Activated CD4-positive, alpha-beta memory T cell treated with anti-CD3 and anti-CD28 coated beads, Interleukin-2, amount 10 ng/mL, durations not matched to agents 7 days and 5 days (primary cell): ENCODE data around the gene SYT4. TPM values are rescaled to one million over a fixed set of nuclear protein-coding genes. Genes with fewer than 3 reads are reported as not detected.

Experiments
- CTCF ChIA-PET: fragments of 350-600 bp; sonication (Branson Sonifier 250); formaldehyde crosslinking; loops from one replicate; lab custom pipeline; 2021; ENCODE audit warnings: antibody characterized with exemption, inconsistent platforms; lab: Charles Lee
- POLR2A ChIA-PET: fragments of 350-600 bp; sonication (Branson Sonifier 250); formaldehyde crosslinking; loops from one replicate; lab custom pipeline; 2021; ENCODE audit warnings: antibody characterized with exemption; lab: Charles Lee
- DNase-seq: peaks from one replicate; pipeline ENCODE4 v3.0.0-alpha.2; 2020
- H3K27ac Mint-ChIP-seq: one replicate; pipeline ENCODE4 v1.8.0; 2021; ENCODE audit warnings: mild to moderate bottlenecking, mixed read lengths
- H3K27me3 Mint-ChIP-seq: one replicate; pipeline ENCODE4 v1.8.0; 2021; ENCODE audit warnings: mixed read lengths
- H3K36me3 Mint-ChIP-seq: one replicate; pipeline ENCODE4 v1.8.0; 2021; ENCODE audit warnings: low read depth, mixed read lengths
- H3K4me1 Mint-ChIP-seq: one replicate; pipeline ENCODE4 v1.8.0; 2021; ENCODE audit warnings: mixed read lengths
- H3K4me3 Mint-ChIP-seq: one replicate; pipeline ENCODE4 v1.8.0; 2021; ENCODE audit warnings: mild to moderate bottlenecking, mixed read lengths
- H3K9me3 Mint-ChIP-seq: one replicate; pipeline ENCODE4 v1.8.0; 2021; ENCODE audit warnings: mixed read lengths
- total RNA-seq, 2 experiments: library from RNA; stranded (reverse); gene quantifications; one replicate each; pipeline ENCODE4 v1.2.3, GENCODE V29; 2021

Gene SYT4
- total RNA-seq, 2 experiments from 2014 or later = 0.20 TPM; not detected in 1

DNA sequence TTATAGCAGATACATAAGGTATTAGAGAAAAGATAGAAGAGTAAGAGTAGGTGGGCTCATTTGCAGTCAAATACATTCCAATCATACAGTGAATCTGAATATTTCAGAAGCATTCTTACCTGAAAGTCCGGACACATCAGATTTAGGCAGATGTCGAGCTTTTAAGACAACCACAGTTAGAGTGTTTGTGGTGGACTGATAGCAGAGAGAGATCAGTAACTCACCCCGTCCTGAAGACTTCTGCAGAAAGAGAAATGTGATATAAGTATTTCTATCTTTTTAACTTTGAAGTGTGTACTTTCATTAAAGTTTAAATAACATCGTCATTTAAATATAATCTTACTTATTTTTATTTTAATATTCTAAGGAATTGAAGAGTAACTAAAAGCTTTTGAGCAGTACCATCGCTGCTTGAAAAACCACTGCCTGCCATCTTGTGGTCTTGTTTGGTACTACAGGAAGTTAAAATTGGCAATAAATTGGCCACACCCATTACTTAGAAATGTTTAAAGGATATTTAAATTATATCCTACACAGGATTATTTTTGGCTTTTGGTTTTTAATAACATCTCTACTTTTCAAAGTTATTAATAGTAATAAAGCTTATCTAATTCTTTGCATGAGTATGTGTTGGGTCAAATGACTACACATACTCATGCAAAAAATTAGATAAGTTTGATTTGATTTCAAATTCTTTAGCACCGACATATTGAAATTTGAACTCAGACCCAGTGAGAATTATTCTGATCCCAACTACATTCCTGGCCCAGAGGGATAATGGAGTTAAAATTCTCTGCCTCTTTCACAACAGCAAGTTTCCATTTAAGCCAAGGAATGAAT lies 5.5 kb downstream of the SYT4 start:
- CTCF ChIA-PET = interaction anchor here (0.7 to 3.6 kb wide), 13 partner anchors 9 to 1362 kb away, joined by 3 to 40 read pairs (median 4); no protein-coding TSS in a partner anchor
- POLR2A ChIA-PET = no interaction called here
- H3K4me1 Mint-ChIP-seq = no peaks in the 10 kb centered on the region
- no peaks in the 10 kb centered on the region for H3K27me3 Mint-ChIP-seq
- no peak overlapping the region for H3K4me3 Mint-ChIP-seq
- no peaks in the 10 kb centered on the region for H3K36me3 Mint-ChIP-seq
- no peaks in the 10 kb centered on the region for H3K9me3 Mint-ChIP-seq
- no peak overlapping the region for H3K27ac Mint-ChIP-seq
- DNase-seq = no peak

DNA sequence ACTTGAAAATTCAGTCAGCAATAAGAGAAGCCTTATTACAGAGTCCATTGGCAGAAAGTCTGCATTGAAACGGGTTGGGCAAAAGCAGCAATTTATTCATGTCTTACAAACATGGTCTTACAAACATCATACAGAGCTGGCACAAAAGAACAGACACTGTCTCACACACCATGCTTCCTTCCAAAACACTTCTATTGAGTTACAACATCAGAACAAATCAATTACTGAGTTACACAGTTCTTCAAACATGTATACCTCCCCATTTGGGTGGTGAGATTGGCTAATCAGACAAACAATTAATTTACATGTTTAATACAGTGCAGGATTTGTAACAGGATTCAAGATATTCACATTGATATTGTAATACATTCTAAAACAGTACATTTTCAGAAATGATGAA lies 9.5 kb downstream of the SYT4 start:
- no peaks in the 10 kb centered on the region for H3K27me3 Mint-ChIP-seq
- POLR2A ChIA-PET = no interaction called here
- no peaks in the 10 kb centered on the region for H3K36me3 Mint-ChIP-seq
- H3K4me3 Mint-ChIP-seq = no peak overlapping the region
- no peaks in the 10 kb centered on the region for H3K9me3 Mint-ChIP-seq
- DNase-seq = no peak
- CTCF ChIA-PET = no interaction called here
- no peaks in the 10 kb centered on the region for H3K4me1 Mint-ChIP-seq
- no peak overlapping the region for H3K27ac Mint-ChIP-seq

DNA sequence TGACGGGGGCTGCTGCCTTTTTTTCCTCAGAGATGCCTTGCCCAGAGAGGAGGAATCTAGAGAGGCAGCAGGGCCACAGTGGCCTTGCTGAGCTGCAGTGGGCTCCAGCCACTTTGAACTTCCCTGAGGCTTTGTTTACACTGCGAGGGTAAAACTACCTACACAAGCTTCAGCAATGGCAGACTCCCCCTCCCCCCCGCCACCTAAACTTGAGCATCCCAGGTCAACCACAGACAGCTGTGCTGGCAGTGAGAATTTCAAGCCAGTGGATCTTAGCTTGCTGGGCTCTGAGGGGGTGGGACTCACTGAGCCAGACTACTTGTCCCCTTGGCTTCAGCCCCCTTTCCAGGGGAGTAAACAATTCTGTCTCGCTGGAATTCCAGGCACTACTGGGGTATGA lies 11.8 kb downstream of the SYT4 start:
- ChIA-PET POLR2A (no interaction called here), CTCF (no interaction called here)
- Mint-ChIP-seq H3K27ac (no peak overlapping the region), H3K4me1 (no peaks in the 10 kb centered on the region), H3K4me3 (no peak overlapping the region), H3K27me3 (no peaks in the 10 kb centered on the region), H3K9me3 (peaks cover 6% of the 10 kb centered on the region), H3K36me3 (no peaks in the 10 kb centered on the region)
- no peak for DNase-seq

DNA sequence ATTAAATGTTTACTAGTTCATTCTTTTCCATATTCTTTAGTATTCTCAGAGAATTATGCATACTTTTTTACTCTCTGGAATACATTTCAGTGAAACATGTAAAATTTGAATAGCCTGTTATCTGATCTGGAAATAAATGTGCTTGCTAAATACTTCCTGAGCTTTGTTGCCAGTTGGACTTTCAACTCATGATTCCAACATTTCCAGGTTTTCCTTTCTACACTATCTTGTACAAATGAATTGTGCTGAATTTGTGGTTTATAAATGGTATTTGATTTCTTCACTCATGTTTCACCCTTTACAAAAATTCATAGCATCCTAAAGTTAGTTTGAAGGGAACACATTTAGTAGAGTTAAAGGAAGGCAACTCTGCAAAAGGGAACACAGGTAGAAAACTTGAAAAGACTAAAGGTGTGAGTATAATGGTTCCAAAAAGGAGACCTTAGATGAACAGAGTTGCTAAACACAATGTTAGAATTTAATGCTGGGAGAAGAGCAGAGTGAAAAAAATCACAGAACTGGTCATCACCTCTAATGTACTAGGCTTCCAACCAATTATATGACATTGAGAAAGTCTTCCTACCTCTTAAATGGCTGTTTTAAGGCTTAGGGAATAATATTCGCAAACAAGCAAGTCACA lies 28.6 kb downstream of the SYT4 start:
- Mint-ChIP-seq H3K4me3 (no peak overlapping the region), H3K27ac (no peak overlapping the region), H3K27me3 (no peaks in the 10 kb centered on the region), H3K36me3 (no peaks in the 10 kb centered on the region), H3K9me3 (no peaks in the 10 kb centered on the region), H3K4me1 (no peaks in the 10 kb centered on the region)
- ChIA-PET CTCF (no interaction called here), POLR2A (no interaction called here)
- no peak for DNase-seq

DNA sequence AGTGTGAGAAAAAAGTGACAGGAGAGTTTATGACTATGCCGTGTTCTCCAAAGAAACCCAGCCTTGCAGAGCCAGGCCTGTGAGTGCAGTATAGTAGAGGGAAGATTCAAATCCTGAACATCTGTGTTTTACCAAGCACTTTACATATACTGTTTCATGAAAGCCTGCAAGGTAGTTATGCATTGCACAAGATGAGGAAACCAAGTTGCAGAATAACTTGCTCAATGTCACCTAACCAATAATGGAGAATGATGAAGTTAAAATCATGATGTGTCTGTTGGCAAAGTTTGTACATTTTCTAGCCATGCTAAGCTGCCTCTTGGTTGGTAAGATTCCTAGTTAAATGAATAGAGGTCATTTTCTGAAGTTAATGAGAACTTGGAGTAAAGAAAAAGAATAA lies 29.3 kb downstream of the SYT4 start:
- H3K27me3 Mint-ChIP-seq = no peaks in the 10 kb centered on the region

DNA sequence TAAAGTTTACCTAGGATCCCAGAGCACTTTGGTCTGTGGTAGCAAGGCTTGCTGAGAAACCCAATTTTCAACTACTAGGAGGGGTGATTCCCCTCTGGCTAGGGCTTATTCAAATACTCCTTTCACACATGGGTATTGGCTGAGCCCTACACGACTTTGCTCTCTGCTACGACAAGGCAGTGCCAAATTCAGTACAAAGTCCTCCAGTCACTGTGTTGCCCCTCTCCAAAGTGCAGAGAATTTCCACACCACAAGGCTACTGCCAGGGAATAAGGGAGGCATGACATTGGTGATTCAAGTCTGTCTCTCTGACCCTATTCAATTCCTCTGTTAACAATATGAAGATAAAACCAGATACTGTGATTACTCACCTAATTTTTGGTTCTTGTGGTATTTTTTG lies 38.9 kb downstream of the SYT4 start:
- no peak for DNase-seq
- POLR2A ChIA-PET = no interaction called here
- no peak overlapping the region for H3K27ac Mint-ChIP-seq
- CTCF ChIA-PET = no interaction called here
- H3K4me3 Mint-ChIP-seq = no peak overlapping the region
- H3K9me3 Mint-ChIP-seq = peaks cover 7% of the 10 kb centered on the region
- no peaks in the 10 kb centered on the region for H3K27me3 Mint-ChIP-seq
- no peaks in the 10 kb centered on the region for H3K4me1 Mint-ChIP-seq
- H3K36me3 Mint-ChIP-seq = no peaks in the 10 kb centered on the region

More for the DNA sequence above, 29.3 kb downstream of the SYT4 start:
- no peak for DNase-seq
- no peaks in the 10 kb centered on the region for H3K36me3 Mint-ChIP-seq
- CTCF ChIA-PET = no interaction called here
- no peak overlapping the region for H3K4me3 Mint-ChIP-seq
- no peaks in the 10 kb centered on the region for H3K4me1 Mint-ChIP-seq
- no peak overlapping the region for H3K27ac Mint-ChIP-seq
- H3K9me3 Mint-ChIP-seq = no peaks in the 10 kb centered on the region
- POLR2A ChIA-PET = no interaction called here

DNA sequence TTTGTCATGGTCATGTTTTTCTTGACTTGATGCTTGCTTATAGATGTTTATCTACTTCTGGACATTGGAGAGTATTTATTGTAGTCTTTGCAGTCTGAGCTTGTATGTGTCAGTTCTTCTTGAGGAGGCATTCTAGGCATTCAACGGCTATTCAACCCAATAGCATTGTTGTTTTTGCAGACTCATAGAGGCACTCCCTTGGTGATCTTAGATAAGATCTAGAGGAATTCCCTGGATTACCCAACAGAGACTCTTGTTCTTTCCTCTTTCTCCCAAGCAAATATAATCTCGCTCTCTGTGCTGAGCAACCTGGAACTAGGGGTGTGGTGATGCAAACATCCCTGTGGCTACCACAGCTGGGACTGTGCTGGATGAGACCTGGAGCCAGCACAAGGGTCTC lies 40.4 kb downstream of the SYT4 start:
- no peak for DNase-seq
- H3K4me1 Mint-ChIP-seq = no peaks in the 10 kb centered on the region
- H3K36me3 Mint-ChIP-seq = no peaks in the 10 kb centered on the region
- ChIA-PET POLR2A (no interaction called here), CTCF (no interaction called here)
- H3K27ac Mint-ChIP-seq = no peak overlapping the region
- peaks cover 7% of the 10 kb centered on the region for H3K9me3 Mint-ChIP-seq
- no peaks in the 10 kb centered on the region for H3K27me3 Mint-ChIP-seq
- H3K4me3 Mint-ChIP-seq = no peak overlapping the region

DNA sequence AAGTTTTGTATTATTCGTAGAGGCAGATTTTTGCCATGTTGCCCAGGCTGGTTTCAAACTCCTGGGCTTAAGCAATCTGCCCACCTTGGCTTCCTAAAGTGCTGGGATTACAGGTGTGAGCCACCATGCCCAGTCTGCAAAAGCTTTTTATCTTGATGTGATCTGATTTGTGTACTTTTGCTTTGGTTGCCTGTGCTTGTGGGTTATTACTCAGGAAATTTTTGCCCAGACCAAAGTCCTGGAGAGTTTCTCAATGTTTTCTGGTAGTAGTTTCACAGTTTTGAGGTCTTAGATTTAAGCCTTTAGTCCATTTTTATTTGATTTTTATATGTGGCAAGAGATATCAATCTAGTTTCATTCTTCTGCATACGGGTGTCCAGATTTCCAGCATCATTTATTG lies 42.4 kb downstream of the SYT4 start:
- ChIA-PET CTCF (no interaction called here), POLR2A (no interaction called here)
- Mint-ChIP-seq H3K27ac (no peak overlapping the region), H3K36me3 (no peaks in the 10 kb centered on the region), H3K4me3 (no peak overlapping the region), H3K9me3 (peaks cover 7% of the 10 kb centered on the region), H3K4me1 (no peaks in the 10 kb centered on the region), H3K27me3 (no peaks in the 10 kb centered on the region)
- DNase-seq = no peak

DNA sequence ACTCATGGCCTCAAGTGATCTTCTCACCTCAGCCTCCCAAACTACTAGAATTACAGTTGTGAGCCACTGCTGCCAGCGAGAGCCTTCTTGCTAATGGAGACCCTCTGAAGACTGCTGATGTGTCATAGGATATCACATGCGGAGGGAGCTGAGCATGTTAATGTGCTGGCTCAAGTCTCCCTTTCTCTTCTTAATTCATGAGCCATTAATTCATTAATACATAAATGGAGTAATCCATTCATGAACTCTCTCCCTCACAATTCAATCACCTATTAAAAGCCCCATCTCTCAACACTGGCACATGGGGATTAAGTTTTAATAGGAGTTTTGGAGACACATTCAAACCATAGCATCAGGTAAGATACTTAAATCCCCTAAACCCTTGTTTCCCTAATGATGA lies 54.8 kb downstream of the SYT4 start:
- DNase-seq = no peak
- no peak overlapping the region for H3K27ac Mint-ChIP-seq
- no peaks in the 10 kb centered on the region for H3K27me3 Mint-ChIP-seq
- ChIA-PET CTCF (no interaction called here), POLR2A (no interaction called here)
- no peaks in the 10 kb centered on the region for H3K4me1 Mint-ChIP-seq
- H3K4me3 Mint-ChIP-seq = no peak overlapping the region
- H3K36me3 Mint-ChIP-seq = no peaks in the 10 kb centered on the region
- H3K9me3 Mint-ChIP-seq = peaks cover 14% of the 10 kb centered on the region

DNA sequence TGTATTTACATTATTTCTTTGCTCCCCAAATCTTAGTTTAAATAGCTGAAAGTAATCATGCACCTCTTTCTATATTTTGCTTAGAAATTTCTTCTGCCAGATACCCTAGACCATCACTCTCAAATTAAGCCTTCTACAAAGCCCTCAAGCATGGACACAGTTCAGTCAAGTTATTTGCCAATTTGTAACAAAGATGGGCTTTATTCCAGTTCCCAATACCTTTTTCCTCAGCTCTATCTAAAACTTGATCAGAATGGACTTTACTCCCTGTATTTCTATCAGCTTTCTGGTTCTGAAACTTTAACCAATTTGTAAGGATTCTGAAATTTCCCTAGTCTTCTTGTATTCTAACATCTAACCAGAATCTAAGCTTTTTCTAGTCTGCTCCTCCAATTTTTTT lies 56.6 kb downstream of the SYT4 start:
- Mint-ChIP-seq H3K4me3 (no peak overlapping the region), H3K4me1 (no peaks in the 10 kb centered on the region), H3K27ac (no peak overlapping the region), H3K36me3 (no peaks in the 10 kb centered on the region), H3K27me3 (no peaks in the 10 kb centered on the region), H3K9me3 (peaks cover 12% of the 10 kb centered on the region)
- POLR2A ChIA-PET = no interaction called here
- CTCF ChIA-PET = no interaction called here
- DNase-seq = no peak

Other genes with a start within 250 kb of the SYT4 start
- not detected for gene RIT2, start 161.8 kb downstream of the SYT4 start, total RNA-seq